Measurements from ENCODE around the gene ESR2.
"Not testable (repeated sequence)": the region's sequence is repeated elsewhere in the genome, so short reads cannot be mapped to it uniquely, and the experiment has no call there.

Gene ESR2

GRCh38 chr14:64060199-64060545 lies 234.0 kb downstream of the ESR2 start:
- no peak overlapping the region for H3K4me3 ChIP-seq (ENCODE audit: low read depth, low read length)
- TF ChIP-seq CTCF (IDR thresholded peaks at IDR 0.05; ENCODE audit: low read depth, low read length), result no peak

- H3K4me3 ChIP-seq (ENCODE audit: low read depth, low read length), result no peak overlapping the region
- TF ChIP-seq CTCF (IDR thresholded peaks at IDR 0.05; ENCODE audit: low read depth, low read length), result no peak
Observed at GRCh38 chr14:64059454-64060198, 234.5 kb downstream of the ESR2 start.

DNA sequence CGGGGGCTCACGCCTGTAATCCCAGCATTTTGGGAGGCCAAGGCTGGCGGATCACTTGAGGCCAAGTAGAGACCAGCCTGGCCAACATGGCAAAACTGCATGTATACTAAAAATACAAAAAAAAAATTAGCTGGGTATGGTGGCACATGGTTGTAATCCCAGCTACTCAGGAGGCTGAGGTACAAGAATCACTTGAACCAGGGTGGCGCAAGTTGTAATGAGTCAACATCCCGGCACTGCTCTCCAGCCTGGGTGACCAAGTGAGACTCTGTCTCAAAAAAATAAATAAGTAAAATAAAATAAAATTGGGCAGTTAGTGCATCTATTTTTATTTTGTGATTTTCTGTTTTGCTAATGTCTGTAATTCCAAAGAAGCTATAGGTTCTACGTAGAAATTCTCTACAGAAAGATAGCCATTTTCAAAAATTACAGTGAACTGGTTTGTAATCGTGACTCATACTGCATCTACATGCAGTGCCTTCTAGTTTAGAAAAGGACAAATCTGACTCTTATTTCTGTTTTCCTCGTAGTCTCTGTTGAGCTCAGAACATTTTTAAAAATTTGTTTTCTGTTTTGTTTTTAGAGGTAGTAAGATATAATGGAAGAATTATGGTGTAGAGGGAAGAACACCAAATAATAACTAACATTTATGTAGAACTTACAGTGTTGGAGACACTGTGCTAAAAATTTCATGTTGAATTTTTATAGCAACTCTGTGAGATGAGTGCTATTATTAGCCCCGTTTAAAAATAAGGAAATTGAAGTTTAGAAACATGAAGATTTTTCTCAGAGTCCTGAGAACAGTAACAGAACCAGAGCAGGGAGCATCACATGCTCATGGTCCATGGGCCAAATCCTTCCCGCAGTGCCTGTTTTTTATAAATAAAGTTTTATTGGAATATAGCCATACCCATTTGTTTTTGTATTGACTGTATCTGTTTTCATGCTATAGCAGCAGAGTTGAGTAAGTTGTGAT lies 240.2 kb downstream of the ESR2 start:
- no peak for TF ChIP-seq CTCF (IDR thresholded peaks at IDR 0.05; ENCODE audit: low read depth, low read length)
- H3K4me3 ChIP-seq (ENCODE audit: low read depth, low read length), result no peak overlapping the region

DNA sequence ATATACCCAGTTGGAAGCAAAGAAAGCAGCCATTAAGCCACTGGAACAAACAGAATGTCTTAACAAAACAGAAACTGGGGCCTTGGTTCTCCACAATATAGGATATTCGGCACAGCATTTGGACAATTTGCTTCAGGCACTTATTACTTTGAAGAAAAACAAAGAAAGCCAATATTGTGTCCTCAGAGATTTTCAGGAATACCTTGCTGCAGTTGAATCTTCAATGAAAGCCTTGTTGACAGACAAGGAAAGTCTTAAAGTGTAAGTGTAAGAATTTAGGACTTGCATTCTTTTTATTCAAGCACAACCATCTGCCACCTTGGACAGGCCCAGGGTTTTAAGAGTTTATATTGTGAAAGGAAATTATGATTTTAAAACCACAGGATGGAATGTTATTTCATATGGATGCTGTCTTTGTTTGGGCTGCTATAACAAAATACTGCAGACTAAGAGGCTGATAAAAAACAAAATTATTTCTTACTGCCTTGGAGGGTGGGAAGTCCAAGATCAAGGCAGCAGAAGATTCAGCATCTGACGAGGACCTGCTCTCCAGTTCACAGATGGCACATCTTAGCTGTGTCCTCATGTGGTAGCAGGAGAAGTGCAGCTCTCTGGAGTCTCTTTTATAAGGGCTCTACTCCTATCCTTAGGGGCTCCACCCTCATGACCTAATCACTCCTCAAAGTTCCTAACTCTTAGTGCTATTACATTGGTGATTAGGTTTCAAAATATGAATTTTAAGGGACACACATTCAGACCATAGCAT lies 244.4 kb downstream of the ESR2 start:
- no peak overlapping the region for H3K4me3 ChIP-seq (ENCODE audit: low read depth, low read length)
- TF ChIP-seq CTCF (IDR thresholded peaks at IDR 0.05; ENCODE audit: low read depth, low read length), result no peak

- no peak for TF ChIP-seq CTCF (IDR thresholded peaks at IDR 0.05; ENCODE audit: low read depth, low read length)
- no peak overlapping the region for H3K4me3 ChIP-seq (ENCODE audit: low read depth, low read length)
Observed at GRCh38 chr14:64045091-64045490, 249.1 kb downstream of the ESR2 start.

GRCh38 chr14:64043296-64043695 lies 250.9 kb downstream of the ESR2 start:
- not testable (repeated sequence) for H3K4me3 ChIP-seq (ENCODE audit: low read depth, low read length)

- no peak overlapping the region for H3K4me3 ChIP-seq (ENCODE audit: low read depth, low read length)
- TF ChIP-seq CTCF (IDR thresholded peaks at IDR 0.05; ENCODE audit: low read depth, low read length), result no peak
Observed at GRCh38 chr14:64040044-64040443, 254.1 kb downstream of the ESR2 start.

All from WI38 (cell line).